ENCODE data around the gene LRRK2. TPM values are rescaled to one million over a fixed set of nuclear protein-coding genes. Genes with fewer than 3 reads are reported as not detected.
"Not testable (repeated sequence)": the region's sequence is repeated elsewhere in the genome, so short reads cannot be mapped to it uniquely, and the experiment has no call there.

LRRK2 gene
- total RNA-seq, 1 experiment from 2014 or later: not detected

DNA sequence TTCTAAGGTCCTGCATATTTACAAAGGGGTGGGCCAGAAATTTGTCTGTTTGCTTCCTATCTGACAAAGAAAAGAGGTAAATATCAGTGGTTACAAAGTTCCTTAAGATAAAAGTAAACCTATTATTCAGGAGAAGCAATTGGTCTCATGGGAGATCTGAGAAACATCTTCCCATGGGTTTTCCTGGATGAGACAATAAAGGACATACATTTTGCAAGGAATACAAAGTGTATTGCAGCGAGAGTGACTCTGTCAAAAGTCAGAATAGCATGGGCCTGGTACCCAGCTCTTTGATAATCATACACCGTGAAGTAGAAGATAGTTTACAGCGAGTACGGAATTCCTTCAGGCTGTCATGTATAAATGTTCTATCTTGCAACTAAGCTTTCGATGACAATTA lies 14.2 kb downstream of the LRRK2 start:
- in situ Hi-C loops (cut with HindIII; ENCODE audit: low sequenced_read_pairs): no loop called here
- DNase-seq (ENCODE audit: low spot score): no peak

DNA sequence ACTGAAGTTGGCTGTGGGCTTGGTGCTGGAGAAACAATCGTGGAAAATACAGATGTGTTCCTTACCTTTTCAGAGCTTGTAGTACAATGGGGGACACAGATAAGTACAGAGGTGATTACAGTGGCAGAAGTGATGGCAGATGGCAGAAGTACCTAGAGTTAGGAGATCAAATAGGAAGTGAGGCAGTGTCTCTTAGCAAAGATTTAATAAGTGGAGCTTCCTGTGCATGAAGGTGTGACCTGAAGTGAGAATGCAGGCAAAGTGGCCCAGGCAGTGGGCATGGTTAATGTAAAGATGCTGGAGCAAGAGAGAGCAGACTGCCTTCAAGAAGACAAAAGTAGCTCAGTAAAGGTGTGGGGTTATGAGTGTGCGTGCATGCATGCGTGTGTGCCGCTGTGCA lies 16.0 kb downstream of the LRRK2 start:
- in situ Hi-C loops (cut with HindIII; ENCODE audit: low sequenced_read_pairs): no loop called here
- DNase-seq (ENCODE audit: low spot score): no peak

DNA sequence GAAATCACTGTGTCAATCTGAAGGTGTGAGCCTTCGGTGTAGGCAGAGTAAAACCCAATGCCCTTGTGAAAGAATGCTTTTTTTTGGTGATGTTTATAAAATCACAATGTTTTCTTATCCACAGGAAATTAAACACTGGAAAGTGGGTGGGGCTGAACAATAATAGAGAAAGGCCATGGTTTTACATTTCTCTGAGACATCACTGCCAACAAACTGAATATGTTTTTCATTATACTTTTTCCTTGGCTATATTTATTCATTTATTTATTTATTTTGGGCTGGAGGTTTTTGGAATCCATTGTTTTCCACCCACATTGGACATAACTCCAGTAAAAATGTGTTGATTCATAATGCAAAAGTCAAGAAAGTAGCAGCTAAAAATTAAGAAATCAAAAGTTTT lies 16.9 kb downstream of the LRRK2 start:
- in situ Hi-C loops (cut with HindIII; ENCODE audit: low sequenced_read_pairs): no loop called here
- no peak for DNase-seq (ENCODE audit: low spot score)

DNA sequence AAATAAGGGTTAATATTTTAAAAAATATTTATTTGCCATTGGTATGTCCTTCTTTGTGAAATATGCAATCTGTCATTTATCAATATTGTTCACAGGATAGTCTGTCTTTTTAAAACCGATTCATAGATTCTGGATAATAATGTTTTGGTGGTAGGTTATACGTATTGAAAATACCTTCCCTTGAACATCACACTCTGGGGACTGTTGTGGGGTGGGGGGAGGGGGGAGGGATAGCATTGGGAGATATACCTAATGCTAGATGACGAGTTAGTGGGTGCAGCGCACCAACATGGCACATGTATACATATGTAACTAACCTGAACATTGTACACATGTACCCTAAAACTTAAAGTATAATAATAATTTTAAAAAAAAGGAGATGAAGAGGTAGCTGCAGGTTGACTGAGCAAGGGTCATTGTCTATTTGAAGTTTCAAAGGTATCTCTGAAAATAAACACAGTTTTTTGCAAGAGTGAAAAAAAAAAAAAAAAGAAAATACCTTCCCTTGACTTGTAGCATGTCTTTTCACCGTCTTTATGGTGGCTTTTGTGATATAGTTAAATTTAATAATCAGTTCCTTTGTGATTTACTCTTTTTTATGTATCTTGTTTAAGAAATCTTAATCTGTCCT lies 19.8 kb downstream of the LRRK2 start:
- in situ Hi-C loops (cut with HindIII; ENCODE audit: low sequenced_read_pairs); DNase-seq (ENCODE audit: low spot score): not testable (repeated sequence)

DNA sequence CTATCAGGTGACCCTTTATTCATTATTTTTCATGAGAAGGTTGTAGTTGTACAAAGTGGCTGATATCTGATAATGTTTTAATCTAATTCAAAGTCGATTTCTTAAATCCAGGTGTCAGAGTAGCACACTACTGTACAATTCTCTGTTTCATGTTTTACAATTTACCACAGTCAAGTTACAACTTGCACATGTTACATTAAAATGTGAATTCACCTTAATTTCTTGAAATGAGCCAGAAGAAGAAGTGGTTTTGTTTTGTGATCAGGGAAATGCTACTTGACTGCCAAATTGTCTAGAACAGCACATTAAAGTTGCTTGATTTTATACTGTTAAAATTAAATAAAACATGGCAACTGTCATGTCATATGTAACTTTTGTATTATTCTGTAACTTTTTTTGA lies 23.2 kb downstream of the LRRK2 start:
- in situ Hi-C loops (cut with HindIII; ENCODE audit: low sequenced_read_pairs): no loop called here
- no peak for DNase-seq (ENCODE audit: low spot score)

DNA sequence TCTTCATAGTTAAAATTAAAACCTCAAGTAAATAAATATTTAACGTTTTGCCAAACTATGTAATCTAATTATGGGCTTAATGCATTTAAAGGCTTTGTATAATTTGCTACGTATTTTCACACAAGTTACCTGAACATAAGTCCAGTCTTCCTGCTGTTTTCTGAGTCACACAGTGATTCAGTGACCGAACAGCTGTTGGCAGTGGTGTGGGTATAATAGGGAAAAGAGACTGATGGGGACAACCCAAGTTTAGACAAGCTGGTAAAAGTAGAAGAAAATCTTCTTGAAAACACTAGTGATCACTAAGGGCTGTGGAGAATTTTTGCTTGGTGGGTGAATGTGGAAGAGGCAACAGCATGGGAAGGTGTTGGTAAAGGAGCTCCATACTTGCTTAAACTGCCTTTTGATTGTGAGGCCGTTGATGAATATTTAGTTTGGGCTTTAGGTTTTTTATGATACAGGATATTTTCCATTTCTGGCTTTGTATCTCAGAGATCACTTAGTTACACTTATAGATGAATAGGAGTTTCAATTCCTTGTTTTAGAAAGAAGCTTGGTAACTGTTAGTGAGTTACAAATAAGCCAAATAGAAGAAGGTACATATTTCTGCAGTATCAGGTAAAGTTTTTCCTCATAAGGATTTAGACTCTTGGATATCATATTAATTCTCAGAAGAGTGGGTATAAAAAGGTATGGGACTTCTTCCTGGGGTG lies 23.9 kb downstream of the LRRK2 start:
- no peak for DNase-seq (ENCODE audit: low spot score)
- in situ Hi-C loops (cut with HindIII; ENCODE audit: low sequenced_read_pairs): no loop called here

DNA sequence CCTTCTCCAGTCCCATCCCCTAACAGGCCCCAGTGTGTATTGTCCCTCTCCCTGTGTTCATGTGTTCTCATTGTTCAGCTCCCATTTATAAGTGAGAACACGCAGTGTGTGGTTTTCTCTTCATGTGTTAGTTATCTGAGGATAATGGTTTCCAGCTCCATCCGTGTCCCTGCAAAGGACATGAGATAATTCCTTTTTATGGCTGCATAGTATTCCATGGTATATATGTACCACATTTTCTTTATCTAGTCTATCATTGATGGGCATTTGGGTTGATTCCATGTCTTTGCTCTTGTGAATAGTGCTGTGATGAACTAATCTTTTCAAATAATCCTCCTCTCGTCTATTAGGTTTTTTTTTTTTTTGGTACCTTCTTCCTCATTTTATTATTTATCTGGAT lies 25.9 kb downstream of the LRRK2 start:
- in situ Hi-C loops (cut with HindIII; ENCODE audit: low sequenced_read_pairs); DNase-seq (ENCODE audit: low spot score): not testable (repeated sequence)

DNA sequence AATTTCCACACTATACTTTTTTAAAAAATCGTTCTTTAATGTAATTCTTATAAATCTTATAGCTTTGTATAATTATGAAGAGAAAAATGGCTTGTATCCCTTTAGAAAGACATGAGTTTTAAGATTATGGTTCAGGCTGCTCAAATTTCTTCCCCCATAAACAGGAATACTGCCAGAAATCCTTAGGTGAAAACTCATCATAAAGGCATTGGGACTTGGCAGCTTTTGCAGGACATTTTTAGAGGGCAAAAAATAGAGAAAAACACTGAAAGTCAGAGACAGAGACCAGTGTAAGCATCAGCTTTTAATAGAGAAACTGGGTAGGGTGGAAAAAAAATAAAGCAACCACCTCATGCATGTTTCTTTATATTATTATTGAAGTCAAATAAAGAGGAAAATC lies 29.1 kb downstream of the LRRK2 start:
- in situ Hi-C loops (cut with HindIII; ENCODE audit: low sequenced_read_pairs): no loop called here
- DNase-seq (ENCODE audit: low spot score): no peak

DNA sequence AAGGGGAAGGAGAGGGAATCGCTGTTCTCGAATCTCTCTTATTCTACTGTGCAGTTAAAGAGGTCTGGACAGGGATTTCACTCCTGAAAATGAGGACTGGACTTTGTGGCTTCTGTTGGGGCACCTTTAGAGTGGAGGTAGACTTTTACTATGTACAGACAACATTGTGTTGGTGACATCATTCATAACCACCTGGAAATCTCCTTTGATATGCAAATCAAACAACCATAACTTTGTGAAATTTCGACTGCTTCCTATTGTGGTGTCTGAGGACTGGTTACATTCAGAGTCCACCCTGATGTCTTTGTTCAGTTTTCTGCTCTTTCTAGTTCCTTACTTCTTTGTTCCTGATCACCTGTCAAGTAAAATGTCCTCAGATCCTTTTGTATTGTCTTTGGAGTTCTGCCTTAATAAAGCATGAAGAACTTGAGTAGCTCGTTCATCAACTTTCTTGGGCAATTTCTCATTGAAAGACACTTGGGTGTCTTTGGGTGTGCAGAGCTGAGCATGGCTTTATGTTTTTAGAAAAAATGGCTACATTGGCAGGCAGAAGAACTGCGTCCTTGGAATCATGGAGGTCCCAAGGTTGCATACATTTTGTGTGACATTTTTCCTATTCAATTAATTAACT lies 29.8 kb downstream of the LRRK2 start:
- in situ Hi-C loops (cut with HindIII; ENCODE audit: low sequenced_read_pairs): no loop called here
- DNase-seq (ENCODE audit: low spot score): no peak

DNA sequence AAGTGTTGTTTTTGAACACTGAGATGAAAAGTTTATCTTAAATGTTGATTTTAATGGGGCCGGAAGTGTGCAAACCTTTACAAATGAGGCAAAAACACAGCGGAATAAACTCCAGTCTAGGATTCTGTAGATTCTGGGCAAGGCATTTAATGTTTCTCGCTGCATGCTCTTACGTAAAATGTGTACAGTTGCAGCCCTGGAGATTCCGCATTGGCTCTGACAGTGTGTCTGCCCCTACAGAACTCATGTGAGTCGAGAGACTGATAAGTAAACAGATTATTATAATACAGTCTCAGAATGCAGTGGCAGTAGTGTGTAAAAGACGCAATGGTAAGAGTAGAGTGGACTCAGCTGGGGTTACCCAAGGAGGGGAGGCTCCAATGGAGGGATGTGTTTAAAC lies 33.6 kb downstream of the LRRK2 start:
- DNase-seq (ENCODE audit: low spot score): no peak
- in situ Hi-C loops (cut with HindIII; ENCODE audit: low sequenced_read_pairs): no loop called here

DNA sequence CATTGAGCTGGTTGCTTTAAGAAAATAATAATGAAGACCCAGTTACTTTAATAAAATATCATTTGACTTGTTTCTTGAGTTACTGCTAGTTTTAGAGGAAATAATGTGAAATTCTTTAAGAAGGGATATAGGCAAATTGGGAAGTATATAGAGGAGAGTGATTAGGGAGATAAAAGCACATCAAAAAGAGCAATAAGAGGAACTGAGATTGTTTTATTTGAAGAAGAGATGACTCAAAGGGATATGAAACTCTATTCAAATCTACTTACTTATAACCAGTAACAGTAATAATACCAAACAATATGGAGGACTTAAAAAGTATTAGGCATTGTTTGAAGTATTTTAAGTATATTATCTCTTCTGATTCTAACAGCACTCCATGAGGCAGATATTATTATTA lies 37.1 kb downstream of the LRRK2 start:
- in situ Hi-C loops (cut with HindIII; ENCODE audit: low sequenced_read_pairs): no loop called here

DNA sequence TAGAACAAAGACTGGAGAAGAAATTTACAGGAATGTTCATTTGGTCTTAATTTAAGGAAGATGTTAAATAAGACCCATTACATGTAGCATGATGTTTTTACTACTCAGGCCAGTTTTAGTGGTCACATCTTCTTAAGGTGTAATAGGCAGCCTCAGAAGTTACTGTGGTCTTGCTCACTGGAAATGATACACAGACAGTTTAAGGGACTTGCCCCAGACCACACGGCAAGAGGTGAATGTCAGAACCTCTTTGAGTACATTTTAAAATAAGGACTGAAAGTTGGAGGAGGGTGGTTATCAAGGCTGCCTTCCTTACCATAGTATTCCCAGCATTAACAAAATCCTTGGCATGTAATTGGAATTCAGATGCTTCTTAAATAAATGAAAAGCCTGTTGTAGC lies 37.9 kb downstream of the LRRK2 start:
- in situ Hi-C loops (cut with HindIII; ENCODE audit: low sequenced_read_pairs): no loop called here
- no peak for DNase-seq (ENCODE audit: low spot score)

More for the DNA sequence above, 37.1 kb downstream of the LRRK2 start:
- no peak for DNase-seq (ENCODE audit: low spot score)

DNA sequence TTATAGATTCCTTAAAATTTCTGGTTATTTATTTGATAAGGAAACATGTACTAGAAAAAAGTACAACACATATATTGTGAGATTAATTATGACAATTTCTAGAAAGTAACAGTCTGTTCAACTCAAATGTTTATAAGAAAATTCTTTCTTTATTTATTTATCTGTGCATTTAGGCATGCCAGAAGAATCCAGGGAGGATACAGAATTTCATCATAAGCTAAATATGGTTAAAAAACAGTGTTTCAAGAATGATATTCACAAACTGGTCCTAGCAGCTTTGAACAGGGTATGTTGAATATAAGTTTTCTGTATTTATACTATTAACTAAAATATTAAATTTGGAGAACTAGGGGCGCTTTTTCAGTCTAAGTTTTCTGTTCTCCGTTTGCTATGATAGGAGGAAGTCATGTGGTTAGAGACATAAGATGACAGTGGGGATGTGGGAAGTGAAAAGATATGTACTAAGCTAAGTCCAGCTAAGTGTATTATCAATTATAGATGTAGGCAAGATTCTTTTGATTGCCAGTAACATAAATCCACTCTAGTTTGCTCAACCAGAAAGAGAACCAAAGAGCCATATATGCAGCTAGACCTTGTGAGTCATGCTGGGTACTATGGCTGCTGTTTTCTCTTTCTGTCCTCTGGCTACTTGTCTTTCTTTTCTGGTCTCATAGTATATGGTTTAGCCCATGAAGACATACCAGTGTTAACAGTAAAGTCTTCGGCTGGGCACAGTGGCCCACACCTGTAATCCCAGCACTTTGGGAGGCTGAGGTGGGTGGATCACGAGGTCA lies 39.0 kb downstream of the LRRK2 start:
- in situ Hi-C loops (cut with HindIII; ENCODE audit: low sequenced_read_pairs): no loop called here

DNA sequence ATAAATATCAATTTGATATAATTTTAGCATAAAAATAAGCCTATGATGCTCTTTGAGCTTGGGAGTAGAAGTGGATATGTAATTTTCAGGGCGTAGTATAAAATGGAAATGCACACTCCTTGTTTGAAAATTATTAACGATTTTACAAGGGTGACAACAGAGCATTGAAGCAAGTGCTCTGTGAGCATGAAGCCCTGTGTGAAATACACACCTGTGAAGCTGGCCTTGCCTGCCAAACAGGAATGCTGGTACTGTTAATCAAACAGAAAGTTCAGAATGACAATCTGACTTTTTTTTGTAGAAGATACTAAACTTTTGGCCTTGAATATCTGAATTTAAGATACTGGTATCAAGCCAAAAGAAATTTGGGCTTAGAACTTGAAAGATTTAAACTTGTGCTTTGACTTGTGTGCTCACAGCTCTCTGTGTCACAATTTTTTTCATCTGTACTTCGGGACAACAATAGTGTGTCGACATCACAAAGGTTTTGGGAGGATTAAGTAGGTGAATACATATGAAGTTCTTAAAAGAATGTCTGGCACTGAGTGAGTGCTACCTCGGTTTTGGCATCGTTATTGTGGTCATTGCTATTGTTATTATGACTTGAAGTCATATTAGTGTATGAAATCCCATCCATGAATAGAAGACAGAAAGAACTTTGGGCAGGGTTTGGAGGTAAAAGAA lies 47.3 kb downstream of the LRRK2 start:
- no peak for DNase-seq (ENCODE audit: low spot score)
- in situ Hi-C loops (cut with HindIII; ENCODE audit: low sequenced_read_pairs): no loop called here

More for the DNA sequence above, 39.0 kb downstream of the LRRK2 start:
- DNase-seq (ENCODE audit: low spot score): no peak

DNA sequence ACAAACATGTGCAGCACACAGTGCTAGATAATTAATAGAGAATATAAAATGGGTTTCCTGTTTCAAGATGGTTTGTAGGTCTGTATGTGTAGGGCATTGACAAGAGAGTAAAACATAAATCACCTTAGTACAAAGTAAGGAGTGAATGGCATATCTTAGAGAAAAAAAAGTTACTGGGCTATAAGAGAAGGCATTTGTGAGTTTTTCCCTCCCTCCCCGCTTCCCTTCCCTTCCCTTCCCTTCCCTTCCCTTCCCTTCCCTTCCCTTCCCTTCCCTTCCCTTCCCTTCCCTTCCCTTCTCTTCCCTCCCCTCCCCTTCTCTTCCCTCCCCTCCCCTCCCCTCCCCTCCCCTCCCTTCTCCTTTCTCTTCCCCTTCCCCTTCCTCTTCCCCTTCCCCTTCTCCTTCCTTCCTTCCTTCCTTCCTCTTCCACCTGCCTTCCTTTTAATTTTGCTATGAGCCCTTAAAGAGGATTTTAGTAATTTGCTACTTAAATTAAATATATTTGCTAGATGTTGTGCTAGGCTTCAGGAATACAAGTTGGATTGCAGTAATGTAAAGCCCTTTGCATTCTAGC lies 57.1 kb downstream of the LRRK2 start:
- DNase-seq (ENCODE audit: low spot score): no peak
- in situ Hi-C loops (cut with HindIII; ENCODE audit: low sequenced_read_pairs): no loop called here

DNA sequence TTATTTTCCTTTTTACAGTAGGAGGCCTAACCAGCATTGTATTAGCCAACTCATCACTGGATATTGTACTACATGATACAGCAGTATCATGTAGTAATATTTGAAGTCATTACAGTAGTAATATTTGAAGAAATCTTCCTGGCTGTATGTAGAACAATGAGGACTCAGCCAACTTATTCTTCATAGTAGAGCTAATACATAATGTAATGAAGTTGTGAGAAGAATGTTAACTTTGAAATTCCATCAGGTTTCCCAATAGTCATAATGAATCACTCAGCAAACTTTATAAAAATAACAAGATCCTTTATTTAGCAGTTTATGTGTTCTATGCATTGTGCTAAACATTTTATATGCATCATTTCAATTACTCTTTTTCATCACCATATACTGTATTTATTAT lies 61.8 kb downstream of the LRRK2 start:
- in situ Hi-C loops (cut with HindIII; ENCODE audit: low sequenced_read_pairs): no loop called here
- DNase-seq (ENCODE audit: low spot score): no peak

DNA sequence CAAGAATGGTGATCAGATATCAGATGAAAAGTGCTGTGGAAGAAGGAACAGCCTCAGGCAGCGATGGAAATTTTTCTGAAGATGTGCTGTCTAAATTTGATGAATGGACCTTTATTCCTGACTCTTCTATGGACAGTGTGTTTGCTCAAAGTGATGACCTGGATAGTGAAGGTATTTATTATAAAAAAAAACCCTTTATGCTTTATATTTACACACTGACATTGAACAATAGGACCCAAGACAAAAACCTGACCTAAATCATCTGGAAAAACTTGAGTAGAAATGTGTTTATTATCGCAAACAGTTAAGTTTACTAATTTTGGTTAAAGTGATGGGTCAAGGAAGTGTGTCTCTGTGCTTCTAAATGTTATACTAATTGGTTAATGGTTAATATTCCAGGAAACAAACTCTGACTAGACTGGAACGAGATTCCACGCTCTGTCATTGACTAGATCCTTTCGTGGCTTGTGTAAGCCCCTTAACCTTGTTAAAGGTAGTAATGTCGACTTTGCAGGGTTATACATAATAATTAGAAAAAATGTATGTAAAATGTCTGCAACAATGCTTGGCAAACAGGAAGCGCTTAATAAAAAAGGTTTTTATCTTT lies 62.7 kb downstream of the LRRK2 start:
- DNase-seq (ENCODE audit: low spot score): no peak
- in situ Hi-C loops (cut with HindIII; ENCODE audit: low sequenced_read_pairs): no loop called here

DNA sequence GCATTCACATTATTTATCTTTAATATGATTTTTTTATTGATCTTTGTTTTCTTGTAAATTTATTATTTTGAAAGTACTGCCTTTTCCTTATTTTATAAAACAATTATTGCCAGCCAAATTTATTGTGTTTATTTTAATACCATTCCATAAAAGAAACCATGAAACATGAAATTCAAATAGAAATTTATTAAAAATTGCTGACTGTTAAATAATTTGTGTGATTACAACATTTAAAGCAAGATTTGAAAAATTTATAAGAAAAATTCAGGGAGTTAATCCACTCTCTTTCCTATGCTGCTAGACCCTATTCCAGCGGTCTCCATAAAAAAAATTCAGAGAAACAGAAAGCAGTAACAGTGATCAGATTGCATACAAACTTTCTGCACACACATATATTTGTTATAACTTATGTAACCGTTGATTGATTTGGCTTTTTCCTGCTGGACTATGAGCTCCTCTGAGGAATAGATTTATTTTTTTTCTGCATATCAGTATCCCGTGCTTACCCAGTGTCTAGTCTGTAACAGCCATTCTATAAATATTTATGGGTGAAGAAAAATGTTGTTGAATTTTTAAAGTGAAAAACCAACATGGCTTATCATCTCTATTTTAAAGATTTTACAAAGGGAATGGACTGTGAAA lies 68.1 kb downstream of the LRRK2 start:
- in situ Hi-C loops (cut with HindIII; ENCODE audit: low sequenced_read_pairs): no loop called here
- no peak for DNase-seq (ENCODE audit: low spot score)
